ENCODE data around the gene USP48. TPM values are rescaled to one million over a fixed set of nuclear protein-coding genes. Genes with fewer than 3 reads are reported as not detected.

USP48 gene
- total and polyA plus RNA-seq, 2 of the 13 experiments (the other 11 are each of a cell fraction or from before 2014, with no cell fraction given) = 30.4 to 30.7 TPM

DNA sequence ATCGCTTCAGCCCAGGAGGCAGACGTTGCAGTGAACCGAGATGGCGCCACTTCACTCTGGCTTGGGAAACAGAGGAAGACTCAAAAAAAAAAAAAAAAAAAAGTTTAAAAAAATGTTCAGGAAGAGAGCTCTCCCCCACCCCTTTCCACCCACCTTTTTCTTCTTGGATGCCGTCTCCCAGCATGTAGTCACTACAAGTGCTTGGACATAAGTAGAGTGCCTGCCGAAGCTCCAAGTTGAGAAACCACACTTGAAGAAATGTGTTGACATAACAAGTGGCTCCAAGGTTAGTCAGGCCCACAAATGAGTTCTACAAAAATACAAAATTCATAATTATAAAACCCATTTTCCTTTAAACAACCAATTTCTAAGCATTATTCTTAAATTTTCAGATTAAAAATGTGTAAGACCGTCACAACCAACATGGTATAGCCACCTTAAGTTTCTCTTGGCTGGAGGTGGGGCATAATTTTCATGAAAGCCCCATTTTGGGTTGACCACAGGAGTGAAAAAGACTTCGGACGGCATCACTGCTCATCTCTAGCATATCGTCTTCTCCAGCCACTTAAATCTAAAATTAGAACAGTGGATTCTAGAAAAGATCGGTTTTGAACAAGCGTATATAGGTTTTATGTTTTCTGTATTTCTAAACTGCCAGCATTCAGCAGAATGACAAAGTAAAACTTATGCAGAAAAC, 26.4 kb downstream of the USP48 start (continued):
- TF ChIP-seq, protein P1, sequence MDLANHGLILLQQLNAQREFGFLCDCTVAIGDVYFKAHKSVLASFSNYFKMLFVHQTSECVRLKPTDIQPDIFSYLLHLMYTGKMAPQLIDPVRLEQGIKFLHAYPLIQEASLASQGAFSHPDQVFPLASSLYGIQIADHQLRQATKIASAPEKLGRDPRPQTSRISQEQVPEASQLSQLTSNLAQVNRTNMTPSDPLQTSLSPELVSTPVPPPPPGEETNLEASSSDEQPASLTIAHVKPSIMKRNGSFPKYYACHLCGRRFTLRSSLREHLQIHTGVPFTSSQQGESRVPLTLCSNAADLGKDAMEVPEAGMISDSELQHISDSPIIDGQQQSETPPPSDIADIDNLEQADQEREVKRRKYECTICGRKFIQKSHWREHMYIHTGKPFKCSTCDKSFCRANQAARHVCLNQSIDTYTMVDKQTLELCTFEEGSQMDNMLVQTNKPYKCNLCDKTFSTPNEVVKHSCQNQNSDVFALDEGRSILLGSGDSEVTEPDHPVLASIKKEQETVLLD (CRISPR knock-in tag; IDR thresholded peaks at IDR 0.05; ENCODE audit: low read depth) = no peak
- TF ChIP-seq, protein P2, sequence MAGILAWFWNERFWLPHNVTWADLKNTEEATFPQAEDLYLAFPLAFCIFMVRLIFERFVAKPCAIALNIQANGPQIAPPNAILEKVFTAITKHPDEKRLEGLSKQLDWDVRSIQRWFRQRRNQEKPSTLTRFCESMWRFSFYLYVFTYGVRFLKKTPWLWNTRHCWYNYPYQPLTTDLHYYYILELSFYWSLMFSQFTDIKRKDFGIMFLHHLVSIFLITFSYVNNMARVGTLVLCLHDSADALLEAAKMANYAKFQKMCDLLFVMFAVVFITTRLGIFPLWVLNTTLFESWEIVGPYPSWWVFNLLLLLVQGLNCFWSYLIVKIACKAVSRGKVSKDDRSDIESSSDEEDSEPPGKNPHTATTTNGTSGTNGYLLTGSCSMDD (CRISPR knock-in tag; IDR thresholded peaks at IDR 0.05) = no peak
- TF ChIP-seq ZNF24 (IDR thresholded peaks at IDR 0.05) (no peak), SIX4 (CRISPR knock-in tag; IDR thresholded peaks at IDR 0.05) (no peak), XBP1 (CRISPR knock-in tag; IDR thresholded peaks at IDR 0.05) (no peak), ZNF660 (CRISPR knock-in tag; IDR thresholded peaks at IDR 0.05; ENCODE audit: borderline replicate concordance, low read depth) (no peak)

DNA sequence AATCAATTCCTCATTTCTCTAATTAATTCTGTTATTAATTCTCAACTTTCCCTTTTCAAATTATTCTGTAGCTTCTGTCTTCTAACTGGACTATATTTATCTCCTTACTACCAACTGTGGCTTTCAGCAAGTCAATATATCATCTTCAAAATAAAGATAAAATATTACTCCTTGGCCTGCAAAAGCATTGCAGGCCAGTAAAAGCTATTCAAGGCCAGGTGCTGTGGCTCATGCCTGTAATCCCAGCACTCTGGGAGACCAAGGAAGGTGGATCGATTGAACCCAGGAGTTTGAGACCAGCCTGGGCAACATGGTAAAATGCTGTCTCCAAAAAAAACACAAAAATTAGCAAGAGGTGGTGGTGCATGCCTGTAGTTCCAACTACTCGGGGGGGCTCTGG, 27.9 kb downstream of the USP48 start:
- POLR2A ChIA-PET = no interaction called here
- H3K9ac ChIP-seq (ENCODE audit: insufficient read depth, low read depth, low read length) = no peak overlapping the region
- no TSS peak for BruUV-seq (replicated peaks)
- no peak for DNase-seq (ENCODE audit: low spot score)
- CTCF ChIA-PET (ENCODE audit: low intra/inter-chr PET ratio, low total read pairs) = no interaction called here
- H3K4me2 ChIP-seq (ENCODE audit: low read depth, low read length) = no peak overlapping the region
- H3K36me3 ChIP-seq (replicated peaks in 1 of 2; ENCODE audit: control insufficient read depth in 1 of 2, insufficient read depth in 2 of 2, low read length in 2 of 2) = peaks cover 20 to 51% of the 10 kb centered on the region in 2 experiments; a peak in 4 of 5 replicates
- no peak overlapping the region for H3K27ac ChIP-seq (ENCODE audit: extremely low read length, insufficient read depth, low read length)
- no peak for FAIRE-seq
- ATAC-seq = no peak
- intact Hi-C loops (cut with micrococcal nuclease; ENCODE audit: unreplicated experiment) = no loop called here
- in situ Hi-C loops (cut with HindIII; ENCODE audit: extremely low pct_ligation_motif_present, low pct_unique_long_range_greater_than_20kb) = no loop called here
- H3K4me1 ChIP-seq (ENCODE audit: insufficient read depth, low read length) = no peaks in the 10 kb centered on the region
- H3K4me3 ChIP-seq (replicated peaks in 1 of 3; ENCODE audit: insufficient read depth in 1 of 3, low read depth in 2 of 3, low read length in 3 of 3) = no peak overlapping the region
- no peaks in the 10 kb centered on the region for H3K9me3 ChIP-seq (ENCODE audit: low read length)
- H4K20me1 ChIP-seq (ENCODE audit: insufficient read depth, low read length) = peaks cover 7% of the 10 kb centered on the region; the same call in 1 of the 2 replicates
- no peaks in the 10 kb centered on the region for H3K27me3 ChIP-seq (ENCODE audit: control insufficient read depth in 1 of 2, insufficient read depth in 2 of 2, low read length in 2 of 2)
- H3K79me2 ChIP-seq (ENCODE audit: insufficient read depth, low read length) = peaks cover 20% of the 10 kb centered on the region
- WGBS (ENCODE audit: low lambda C conversion rate) = 98% methylated on average over 2 of the region's 2 CpGs
- no peak overlapping the region for H2AFZ ChIP-seq (ENCODE audit: low read length)
- TF ChIP-seq, protein P3, sequence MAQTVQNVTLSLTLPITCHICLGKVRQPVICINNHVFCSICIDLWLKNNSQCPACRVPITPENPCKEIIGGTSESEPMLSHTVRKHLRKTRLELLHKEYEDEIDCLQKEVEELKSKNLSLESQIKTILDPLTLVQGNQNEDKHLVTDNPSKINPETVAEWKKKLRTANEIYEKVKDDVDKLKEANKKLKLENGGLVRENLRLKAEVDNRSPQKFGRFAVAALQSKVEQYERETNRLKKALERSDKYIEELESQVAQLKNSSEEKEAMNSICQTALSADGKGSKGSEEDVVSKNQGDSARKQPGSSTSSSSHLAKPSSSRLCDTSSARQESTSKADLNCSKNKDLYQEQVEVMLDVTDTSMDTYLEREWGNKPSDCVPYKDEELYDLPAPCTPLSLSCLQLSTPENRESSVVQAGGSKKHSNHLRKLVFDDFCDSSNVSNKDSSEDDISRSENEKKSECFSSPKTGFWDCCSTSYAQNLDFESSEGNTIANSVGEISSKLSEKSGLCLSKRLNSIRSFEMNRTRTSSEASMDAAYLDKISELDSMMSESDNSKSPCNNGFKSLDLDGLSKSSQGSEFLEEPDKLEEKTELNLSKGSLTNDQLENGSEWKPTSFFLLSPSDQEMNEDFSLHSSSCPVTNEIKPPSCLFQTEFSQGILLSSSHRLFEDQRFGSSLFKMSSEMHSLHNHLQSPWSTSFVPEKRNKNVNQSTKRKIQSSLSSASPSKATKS (CRISPR knock-in tag; IDR thresholded peaks at IDR 0.05) = no peak
- TF ChIP-seq, protein P4, sequence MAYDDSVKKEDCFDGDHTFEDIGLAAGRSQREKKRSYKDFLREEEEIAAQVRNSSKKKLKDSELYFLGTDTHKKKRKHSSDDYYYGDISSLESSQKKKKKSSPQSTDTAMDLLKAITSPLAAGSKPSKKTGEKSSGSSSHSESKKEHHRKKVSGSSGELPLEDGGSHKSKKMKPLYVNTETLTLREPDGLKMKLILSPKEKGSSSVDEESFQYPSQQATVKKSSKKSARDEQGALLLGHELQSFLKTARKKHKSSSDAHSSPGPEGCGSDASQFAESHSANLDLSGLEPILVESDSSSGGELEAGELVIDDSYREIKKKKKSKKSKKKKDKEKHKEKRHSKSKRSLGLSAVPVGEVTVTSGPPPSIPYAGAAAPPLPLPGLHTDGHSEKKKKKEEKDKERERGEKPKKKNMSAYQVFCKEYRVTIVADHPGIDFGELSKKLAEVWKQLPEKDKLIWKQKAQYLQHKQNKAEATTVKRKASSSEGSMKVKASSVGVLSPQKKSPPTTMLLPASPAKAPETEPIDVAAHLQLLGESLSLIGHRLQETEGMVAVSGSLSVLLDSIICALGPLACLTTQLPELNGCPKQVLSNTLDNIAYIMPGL (CRISPR knock-in tag; IDR thresholded peaks at IDR 0.05; ENCODE audit: borderline replicate concordance in 1 of 2, low read depth in 1 of 2) = no peak
- TF ChIP-seq, protein P5, sequence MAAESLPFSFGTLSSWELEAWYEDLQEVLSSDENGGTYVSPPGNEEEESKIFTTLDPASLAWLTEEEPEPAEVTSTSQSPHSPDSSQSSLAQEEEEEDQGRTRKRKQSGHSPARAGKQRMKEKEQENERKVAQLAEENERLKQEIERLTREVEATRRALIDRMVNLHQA (CRISPR knock-in tag; IDR thresholded peaks at IDR 0.05) = no peak
- TF ChIP-seq TCF7 (IDR thresholded peaks at IDR 0.05; ENCODE audit: low read depth) (no peak), ZNF761 (CRISPR knock-in tag; conservative IDR thresholded peaks at IDR 0.05) (no peak), TCF12 (IDR thresholded peaks at IDR 0.05) (no peak), TCF12 (CRISPR knock-in tag; IDR thresholded peaks at IDR 0.05) (no peak), CC2D1A (CRISPR knock-in tag; IDR thresholded peaks at IDR 0.05) (no peak)
- TF ChIP-seq, protein P6, sequence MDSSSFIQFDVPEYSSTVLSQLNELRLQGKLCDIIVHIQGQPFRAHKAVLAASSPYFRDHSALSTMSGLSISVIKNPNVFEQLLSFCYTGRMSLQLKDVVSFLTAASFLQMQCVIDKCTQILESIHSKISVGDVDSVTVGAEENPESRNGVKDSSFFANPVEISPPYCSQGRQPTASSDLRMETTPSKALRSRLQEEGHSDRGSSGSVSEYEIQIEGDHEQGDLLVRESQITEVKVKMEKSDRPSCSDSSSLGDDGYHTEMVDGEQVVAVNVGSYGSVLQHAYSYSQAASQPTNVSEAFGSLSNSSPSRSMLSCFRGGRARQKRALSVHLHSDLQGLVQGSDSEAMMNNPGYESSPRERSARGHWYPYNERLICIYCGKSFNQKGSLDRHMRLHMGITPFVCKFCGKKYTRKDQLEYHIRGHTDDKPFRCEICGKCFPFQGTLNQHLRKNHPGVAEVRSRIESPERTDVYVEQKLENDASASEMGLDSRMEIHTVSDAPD (CRISPR knock-in tag; IDR thresholded peaks at IDR 0.05) = no peak
